Progenitor cell of endocrine pancreas (in vitro differentiated cells): ENCODE data around the gene MAN1C1. TPM values are rescaled to one million over a fixed set of nuclear protein-coding genes. Genes with fewer than 3 reads are reported as not detected.

ENCODE experiments used
- DNase-seq: peaks from one replicate; pipeline ENCODE4 v3.0.0; 2021; ENCODE audit warnings: low spot score; ENCODE audit not compliant: unreplicated experiment
- H3K27ac Mint-ChIP-seq: 2 replicates; pipeline ENCODE4 v1.8.0; 2021; ENCODE audit warnings: mild to moderate bottlenecking, moderate library complexity, mixed read lengths
- H3K27me3 Mint-ChIP-seq: 2 replicates; pipeline ENCODE4 v1.8.0; 2021; ENCODE audit warnings: mixed read lengths
- H3K36me3 Mint-ChIP-seq: 2 replicates; pipeline ENCODE4 v1.8.0; 2022; ENCODE audit warnings: mixed read lengths; ENCODE audit not compliant: insufficient read depth
- H3K4me1 Mint-ChIP-seq: 2 replicates; pipeline ENCODE4 v1.8.0; 2021; ENCODE audit warnings: low read depth, mixed read lengths
- H3K4me3 Mint-ChIP-seq: 2 replicates; pipeline ENCODE4 v1.8.0; 2021; ENCODE audit warnings: low read depth, mild to moderate bottlenecking, moderate library complexity, mixed read lengths
- H3K9me3 Mint-ChIP-seq: 2 replicates; pipeline ENCODE4 v1.8.0; 2021; ENCODE audit warnings: low read depth, mixed read lengths
- total RNA-seq: library from RNA; stranded (reverse); gene quantifications from 2 replicates; pipeline ENCODE4 v1.2.1, GENCODE V29; 2021
- TF ChIP-seq, protein P1 (sequence below): fragments of 200-600 bp; sonication (generic); IDR thresholded peaks from one replicate; pipeline ENCODE4 v1.5.0; 2021; ENCODE audit warnings: antibody characterized with exemption, mild to moderate bottlenecking; ENCODE audit not compliant: unreplicated experiment

Gene MAN1C1
- total RNA-seq, 1 donor from 2014 or later, result 5.1 TPM

GRCh38 chr1:25729045-25729444, 112.5 kb downstream of the MAN1C1 start:
- TF ChIP-seq, protein P1, sequence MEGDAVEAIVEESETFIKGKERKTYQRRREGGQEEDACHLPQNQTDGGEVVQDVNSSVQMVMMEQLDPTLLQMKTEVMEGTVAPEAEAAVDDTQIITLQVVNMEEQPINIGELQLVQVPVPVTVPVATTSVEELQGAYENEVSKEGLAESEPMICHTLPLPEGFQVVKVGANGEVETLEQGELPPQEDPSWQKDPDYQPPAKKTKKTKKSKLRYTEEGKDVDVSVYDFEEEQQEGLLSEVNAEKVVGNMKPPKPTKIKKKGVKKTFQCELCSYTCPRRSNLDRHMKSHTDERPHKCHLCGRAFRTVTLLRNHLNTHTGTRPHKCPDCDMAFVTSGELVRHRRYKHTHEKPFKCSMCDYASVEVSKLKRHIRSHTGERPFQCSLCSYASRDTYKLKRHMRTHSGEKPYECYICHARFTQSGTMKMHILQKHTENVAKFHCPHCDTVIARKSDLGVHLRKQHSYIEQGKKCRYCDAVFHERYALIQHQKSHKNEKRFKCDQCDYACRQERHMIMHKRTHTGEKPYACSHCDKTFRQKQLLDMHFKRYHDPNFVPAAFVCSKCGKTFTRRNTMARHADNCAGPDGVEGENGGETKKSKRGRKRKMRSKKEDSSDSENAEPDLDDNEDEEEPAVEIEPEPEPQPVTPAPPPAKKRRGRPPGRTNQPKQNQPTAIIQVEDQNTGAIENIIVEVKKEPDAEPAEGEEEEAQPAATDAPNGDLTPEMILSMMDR, result no peak
- no peak overlapping the region for H3K27ac Mint-ChIP-seq
- DNase-seq, result no peak
- H3K9me3 Mint-ChIP-seq, result no peaks in the 10 kb centered on the region
- H3K4me3 Mint-ChIP-seq, result no peak overlapping the region
- H3K36me3 Mint-ChIP-seq, result no peaks in the 10 kb centered on the region
- peaks cover 24% of the 10 kb centered on the region for H3K4me1 Mint-ChIP-seq
- no peaks in the 10 kb centered on the region for H3K27me3 Mint-ChIP-seq

DNA sequence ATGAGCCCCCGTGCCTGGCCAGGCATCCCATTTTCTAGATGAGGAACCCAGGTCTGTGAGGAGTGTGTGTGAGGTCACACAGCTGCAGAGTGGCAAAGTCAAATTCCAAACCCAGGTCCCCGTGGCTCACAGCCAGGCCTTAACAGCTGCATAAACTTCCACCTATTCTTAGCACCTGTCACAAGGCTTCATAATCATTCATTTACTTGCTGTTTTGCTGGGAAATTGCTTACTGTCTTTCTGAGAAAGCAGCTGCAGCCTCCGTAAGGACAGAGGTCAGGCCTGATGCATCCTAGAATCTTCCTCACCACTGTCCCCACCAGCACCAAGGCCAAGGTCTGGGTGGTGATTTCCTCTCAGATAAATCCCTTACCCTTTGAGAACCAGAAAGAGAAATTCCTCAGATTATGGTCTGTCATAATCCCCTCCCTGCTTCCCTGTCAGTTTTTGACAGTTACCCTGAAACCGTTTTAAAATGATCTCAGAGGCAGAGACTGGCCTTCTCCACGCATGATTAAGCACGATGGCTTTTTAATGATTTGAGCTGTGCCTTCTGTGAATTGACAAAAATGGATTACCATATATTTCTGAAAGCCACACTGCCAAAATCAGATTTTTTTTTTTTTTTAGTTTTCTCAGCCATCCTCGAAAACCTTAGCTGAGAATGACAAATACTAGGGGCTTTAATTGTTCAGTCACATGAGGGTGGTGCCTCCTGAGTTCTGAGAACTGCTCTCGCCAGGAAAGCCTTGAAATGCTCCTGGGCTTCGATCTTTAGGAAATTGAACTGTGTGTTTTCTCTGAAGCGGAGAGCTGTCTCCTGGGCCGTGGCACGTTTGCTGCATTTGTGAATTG, 113.4 kb downstream of the MAN1C1 start:
- peaks cover 23% of the 10 kb centered on the region for H3K4me1 Mint-ChIP-seq
- no peaks in the 10 kb centered on the region for H3K9me3 Mint-ChIP-seq
- H3K27me3 Mint-ChIP-seq, result no peaks in the 10 kb centered on the region
- no peak overlapping the region for H3K27ac Mint-ChIP-seq
- DNase-seq, result no peak
- TF ChIP-seq, protein P1, result no peak
- no peak overlapping the region for H3K4me3 Mint-ChIP-seq
- H3K36me3 Mint-ChIP-seq, result no peaks in the 10 kb centered on the region

- no peaks in the 10 kb centered on the region for H3K27me3 Mint-ChIP-seq
- H3K4me1 Mint-ChIP-seq, result peaks cover 16% of the 10 kb centered on the region
- H3K36me3 Mint-ChIP-seq, result no peaks in the 10 kb centered on the region
Observed at GRCh38 chr1:25731148-25731547, 114.6 kb downstream of the MAN1C1 start.

DNA sequence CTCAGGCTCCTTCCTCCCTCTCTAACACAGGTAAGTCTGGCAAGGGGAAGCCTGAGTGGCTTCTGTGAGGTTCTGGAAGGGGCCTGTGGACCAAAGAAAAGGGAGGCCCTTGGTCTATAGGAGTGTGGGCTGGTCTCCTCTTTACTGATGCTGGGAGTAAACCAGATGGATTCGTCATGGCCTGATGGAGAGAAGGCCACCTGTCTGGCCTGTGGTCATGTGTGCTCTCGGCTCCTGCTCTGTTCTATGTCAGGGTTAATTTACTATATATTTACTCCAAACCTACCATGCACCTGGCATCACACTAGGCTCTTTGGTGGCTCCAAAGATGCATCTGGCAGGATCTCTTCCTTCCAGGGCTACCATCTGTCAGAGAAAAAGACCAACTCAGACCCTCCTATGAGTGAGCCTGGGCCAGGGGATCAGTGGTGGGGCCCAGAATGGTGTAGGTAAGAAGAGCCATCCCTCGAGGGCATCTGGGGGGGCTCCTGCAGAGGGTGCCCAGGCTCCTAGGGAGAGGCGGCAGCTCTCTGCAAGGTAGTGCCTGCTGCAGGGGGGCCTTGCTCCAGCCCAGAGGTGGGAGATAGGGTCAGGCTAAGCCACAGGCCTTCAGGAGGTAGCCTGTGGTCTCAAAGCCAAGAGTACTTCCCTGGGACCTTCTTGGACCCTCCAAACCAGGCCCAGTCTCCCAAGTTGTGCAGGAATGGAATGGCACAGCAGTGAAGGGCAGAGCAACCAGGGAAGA, 115.2 kb downstream of the MAN1C1 start:
- Mint-ChIP-seq H3K27me3 (no peaks in the 10 kb centered on the region), H3K36me3 (no peaks in the 10 kb centered on the region), H3K27ac (no peak overlapping the region), H3K4me1 (peaks cover 16% of the 10 kb centered on the region), H3K4me3 (no peak overlapping the region), H3K9me3 (no peaks in the 10 kb centered on the region)
- TF ChIP-seq, protein P1, result no peak
- no peak for DNase-seq

More at GRCh38 chr1:25731148-25731547, 114.6 kb downstream of the MAN1C1 start:
- DNase-seq, result no peak
- H3K4me3 Mint-ChIP-seq, result no peak overlapping the region
- H3K9me3 Mint-ChIP-seq, result no peaks in the 10 kb centered on the region
- TF ChIP-seq, protein P1, result no peak
- no peak overlapping the region for H3K27ac Mint-ChIP-seq

- DNase-seq, result no peak
- Mint-ChIP-seq H3K4me1 (peaks cover 9% of the 10 kb centered on the region), H3K9me3 (no peaks in the 10 kb centered on the region), H3K36me3 (no peaks in the 10 kb centered on the region), H3K4me3 (no peak overlapping the region), H3K27ac (no peak overlapping the region), H3K27me3 (no peaks in the 10 kb centered on the region)
- TF ChIP-seq, protein P1, result no peak
Observed at GRCh38 chr1:25732821-25733220, 116.2 kb downstream of the MAN1C1 start.
